K562 (cell line): ENCODE results near the gene RIN3. TPM values are rescaled to one million over a fixed set of nuclear protein-coding genes. Genes with fewer than 3 reads are reported as not detected.

Experiments
- ATAC-seq: fragments of 200-7000 bp; cut with Tn5 transposase; 3 replicates; pipeline ENCODE4 v1.9.1; 2020; ENCODE audit warnings: moderate library complexity
- BruUV-seq: library from RNA; stranded (reverse); fragments of 400-500 nt; replicated peaks from 2 replicates; lab custom pipeline; 2021; lab: Mats Ljungman, UMichigan
- CTCF ChIA-PET: fragments of 300-600 bp; formaldehyde crosslinking; extraction: SDS; loops from one replicate; lab custom pipeline; 2021; ENCODE audit warnings: low intra/inter-chr PET ratio; lab: Yijun Ruan, JAX
- POLR2A ChIA-PET: fragments of 300-600, 350-650 bp; sonication (Branson Sonifier 250); formaldehyde crosslinking; extraction: SDS; loops from one replicate; lab custom pipeline; 2021; ENCODE audit warnings: antibody characterized with exemption, inconsistent platforms; lab: Yijun Ruan, JAX
- DNase-seq, 4 experiments: peaks; one replicate each; pipeline versions ENCODE4 v3.0.0 to v3.0.0-alpha.2; 2011 to 2018; ENCODE audit warnings: low spot score in 3 of 4, mixed read lengths in 3 of 4; ENCODE audit errors: extremely low read depth in 1 of 4
- FAIRE-seq: peaks from 2 replicates; lab custom pipeline; 2011; peaks lifted over from hg19 to GRCh38; lab: Jason Lieb, UNC
- H2AFZ ChIP-seq: 2 replicates; pipeline ENCODE4 v1.6.0; 2011; ENCODE audit warnings: low read depth, low read length, control low read depth, inconsistent platforms
- H3K27ac ChIP-seq: fragments of 200-600 bp; 3 replicates; pipeline ENCODE4 v1.8.0; 2011; ENCODE audit warnings: low read depth, mild to moderate bottlenecking, control low read depth, inconsistent platforms, low read length, moderate library complexity, mixed read lengths; ENCODE audit errors: extremely low read depth
- H3K27me3 ChIP-seq, 2 experiments: fragments of 300-600 bp in 1 of 2; 2 replicates in 1 of 2; 3 replicates in 1 of 2; pipeline versions ENCODE4 v1.6.0 to v1.8.0; 2011; ENCODE audit warnings: inconsistent platforms in 2 of 2, low read length in 2 of 2, mild to moderate bottlenecking in 1 of 2, mixed read lengths in 1 of 2, moderate library complexity in 1 of 2; ENCODE audit not compliant: control insufficient read depth in 2 of 2, insufficient read depth in 2 of 2
- H3K36me3 ChIP-seq: fragments of 300-600 bp; 3 replicates; pipeline ENCODE4 v1.8.0; 2011; ENCODE audit warnings: mild to moderate bottlenecking, low read length, inconsistent platforms; ENCODE audit not compliant: control insufficient read depth, insufficient read depth
- H3K4me1 ChIP-seq, 2 experiments: fragments of 200-600 bp in 1 of 2; replicated peaks in 1 of 2; 2 replicates in 1 of 2; 3 replicates in 1 of 2; pipeline versions ENCODE4 v1.5.1 to v1.8.0; 2011; ENCODE audit warnings: inconsistent platforms in 2 of 2, low read length in 2 of 2, mild to moderate bottlenecking in 1 of 2, mixed read lengths in 1 of 2, moderate library complexity in 1 of 2; ENCODE audit not compliant: control insufficient read depth in 2 of 2, insufficient read depth in 2 of 2
- H3K4me2 ChIP-seq: 2 replicates; pipeline ENCODE4 v1.6.1; 2011; ENCODE audit warnings: low read length, control low read depth, inconsistent platforms, mixed read lengths; ENCODE audit not compliant: insufficient read depth
- H3K4me3 ChIP-seq: fragments of 200-600 bp; sonication (generic), shearing (Covaris generic); 2 replicates; pipeline ENCODE4 v1.5.1; 2016; ENCODE audit warnings: control low read depth, inconsistent platforms
- H3K79me2 ChIP-seq: fragments of 200-600 bp; 3 replicates; pipeline ENCODE4 v1.8.0; 2011; ENCODE audit warnings: low read length, inconsistent platforms; ENCODE audit not compliant: control insufficient read depth, insufficient read depth
- H3K9ac ChIP-seq, 2 experiments: 2 replicates each; pipeline versions ENCODE4 v1.6.0 to v1.6.1; 2011; ENCODE audit warnings: low read depth in 2 of 2, low read length in 2 of 2, control low read depth in 1 of 2, inconsistent platforms in 1 of 2, mild to moderate bottlenecking in 1 of 2, mixed read lengths in 1 of 2; ENCODE audit not compliant: insufficient read depth in 1 of 2
- H3K9me1 ChIP-seq: one replicate; pipeline ENCODE4 v1.6.0; 2011; ENCODE audit warnings: inconsistent platforms, mild to moderate bottlenecking, low read length, moderate library complexity; ENCODE audit not compliant: control insufficient read depth, insufficient read depth
- H3K9me3 ChIP-seq: replicated peaks from 2 replicates; pipeline ENCODE4 v1.5.1; 2011; ENCODE audit warnings: low read depth, low read length, inconsistent platforms; ENCODE audit not compliant: control insufficient read depth, insufficient read depth
- H4K20me1 ChIP-seq: replicated peaks from 2 replicates; pipeline ENCODE4 v1.6.1; 2011; ENCODE audit warnings: low read length, inconsistent platforms, mixed read lengths; ENCODE audit not compliant: control insufficient read depth, insufficient read depth
- CUX1 ChIP-seq: fragments of 200-800 bp; sonication (Bioruptor generic); IDR thresholded peaks from 2 replicates; pipeline ENCODE4 v1.6.1; 2016; ENCODE audit warnings: missing genetic modification characterization, missing compliant biosample characterization
- KLF16 ChIP-seq: IDR thresholded peaks from 2 replicates; pipeline ENCODE4 v1.6.1; 2016; ENCODE audit warnings: antibody characterized with exemption
- SIX5 ChIP-seq, 2 experiments: IDR thresholded peaks; 2 replicates each; pipeline ENCODE4 v1.6.1; 2011; ENCODE audit warnings: low read length in 2 of 2, borderline replicate concordance in 1 of 2, low read depth in 1 of 2, mild to moderate bottlenecking in 1 of 2, moderate library complexity in 1 of 2; ENCODE audit not compliant: insufficient read depth in 1 of 2
- WGBS: fragments of 100-300 bp; shearing (Covaris generic); methylation state at CpG from one replicate; pipeline ENCODE4 v1.1.6; 2016; ENCODE audit warnings: low coverage, mixed read lengths; ENCODE audit not compliant: insufficient coverage; ENCODE audit errors: missing lambda C conversion rate; 5-methylcytosine and 5-hydroxymethylcytosine counted together
- in situ Hi-C: fragments of 300-500 bp; cut with MboI; formaldehyde crosslinking; loops from 4 replicates; pipeline ENCODE4 v1.15.0; 2018; ENCODE audit warnings: inconsistent platforms, mixed read lengths
- intact Hi-C: fragments of 100-400 bp; cut with micrococcal nuclease; formaldehyde crosslinking; loops from 2 replicates; pipeline ENCODE4 v1.14.2; 2022
- polyA plus RNA-seq, 8 experiments: library from polyadenylated mRNA; depleted of rRNA in 4 of 8; stranded (reverse) in 5 of 8; unstranded in 3 of 8; fragments of >200 nt; fragmentation: Nextera tagmentation in 2 of 8; fragmentation: Illumina TruSeq in 1 of 8; extraction: Ambion mirVana in 2 of 8; extraction: Trizol in 1 of 8; gene quantifications; 2 replicates each; pipeline versions ENCODE4 v1.2.1 to v1.2.3, GENCODE V29; 2011 to 2014; ENCODE audit warnings: inconsistent platforms in 1 of 8, missing spikeins in 1 of 8
- total RNA-seq, 7 experiments: library from RNA; depleted of rRNA in 6 of 7; stranded (reverse); fragments of >200 nt in 6 of 7; fragmentation: Illumina TruSeq in 2 of 7; extraction: Trizol in 2 of 7; gene quantifications; 2 replicates each; pipeline versions ENCODE4 v1.2.1 to v1.2.3, GENCODE V29; 2011 to 2021; ENCODE audit warnings: low replicate concordance in 1 of 7

RIN3 gene
- total and polyA plus RNA-seq, 9 of the 15 experiments (the other 6 are each of a cell fraction or from before 2014, with no cell fraction given) = 0.01 to 0.49 (median 0.08) TPM; not detected in 5

- Histone ChIP-seq H2AFZ (no peak overlapping the region), H3K27me3 (peaks cover 0 to 22% of the 10 kb centered on the region in 2 experiments; a peak in 2 of 5 replicates), H3K4me1 (no peaks in the 10 kb centered on the region), H3K36me3 (no peaks in the 10 kb centered on the region), H3K9ac (no peak overlapping the region)
- CTCF ChIA-PET = no interaction called here
- intact Hi-C loops (no loop called here), in situ Hi-C loops (no loop called here)
- BruUV-seq = no TSS peak
- no peak for TF ChIP-seq SIX5 (IDR thresholded peaks at IDR 0.05; ENCODE audit: borderline replicate concordance in 1 of 2, insufficient read depth in 1 of 2, low read depth in 1 of 2, low read length in 2 of 2)
- TF ChIP-seq KLF16 = no peak
- no peak for TF ChIP-seq CUX1 (CRISPR knock-in tag)
- TF ChIP-seq, all 486 proteins: peak for 0
- POLR2A ChIA-PET = no interaction called here
- no peaks in the 10 kb centered on the region for H3K9me3 ChIP-seq
- WGBS = 0% methylated on average over 9 of the region's 12 CpGs
- ATAC-seq = no peak
- H3K27ac ChIP-seq = no peak overlapping the region
- no peak overlapping the region for H3K4me2 ChIP-seq
- H3K79me2 ChIP-seq = no peaks in the 10 kb centered on the region
- no peak for FAIRE-seq
- no peaks in the 10 kb centered on the region for H3K9me1 ChIP-seq
- no peaks in the 10 kb centered on the region for H4K20me1 ChIP-seq
- DNase-seq = no peak
- no peak overlapping the region for H3K4me3 ChIP-seq
Observed at GRCh38 chr14:92525322-92526095, 11.9 kb downstream of the RIN3 start.
